GM21423 (cell line): Measurements from ENCODE around the gene CXCL6.

Experiments used
- ATAC-seq: cut with Tn5 transposase; IDR thresholded peaks from one replicate; pipeline ENCODE4 v1.9.1; 2021; ENCODE audit warnings: mild to moderate bottlenecking, moderate library complexity; ENCODE audit not compliant: unreplicated experiment

CXCL6 gene

DNA sequence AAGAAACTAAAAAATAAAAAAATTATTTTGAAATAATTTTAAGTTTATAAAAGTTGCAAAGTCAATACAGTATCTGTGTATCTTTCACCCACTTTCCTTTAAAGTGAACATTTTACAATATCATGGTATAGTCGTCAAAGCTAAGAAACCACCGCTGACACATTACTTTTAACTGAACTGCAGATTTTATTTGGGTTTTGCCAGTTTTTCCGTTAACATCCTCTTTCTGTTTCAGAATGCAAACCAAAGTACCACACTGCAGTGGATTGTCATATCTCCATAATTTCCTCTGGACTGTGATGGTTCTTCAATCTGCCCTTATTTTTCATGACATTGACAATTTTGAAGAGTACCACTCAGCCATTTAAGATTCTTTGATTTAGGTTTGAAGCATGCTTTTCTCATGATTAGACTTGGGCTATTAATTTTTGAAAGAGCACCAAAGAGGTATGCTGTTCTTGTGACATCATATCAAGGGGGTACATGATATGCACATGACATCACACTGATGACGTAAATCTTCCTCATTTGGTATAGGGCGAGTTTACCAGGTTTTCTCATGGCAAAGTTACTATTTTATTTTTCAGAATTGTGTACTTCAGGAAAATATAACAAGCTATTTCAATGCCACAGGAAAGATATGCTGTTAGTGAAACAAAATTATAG lies 29.1 kb downstream of the CXCL6 start:
- no peak for ATAC-seq

GRCh38 chr4:73866246-73866645 lies 29.8 kb downstream of the CXCL6 start:
- no peak for ATAC-seq

DNA sequence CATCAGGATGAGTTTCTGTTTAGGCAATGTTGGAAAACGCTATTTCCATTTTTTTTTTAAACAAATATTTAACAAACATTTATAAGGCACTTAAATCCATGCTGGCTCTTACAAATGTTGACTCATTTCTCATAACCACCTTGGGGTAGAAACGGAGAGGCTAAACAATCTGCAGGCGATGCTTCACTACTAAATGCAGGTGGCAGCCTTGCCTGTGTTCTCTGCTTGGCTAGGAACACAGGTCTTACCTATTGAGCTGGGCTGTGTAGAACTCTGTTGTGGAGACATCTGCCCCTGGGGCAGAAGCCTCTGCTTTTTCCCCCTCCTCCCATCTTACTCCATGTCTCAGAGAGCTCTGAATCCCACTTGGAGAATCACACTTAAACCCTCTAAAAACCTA lies 31.3 kb downstream of the CXCL6 start:
- ATAC-seq = no peak

DNA sequence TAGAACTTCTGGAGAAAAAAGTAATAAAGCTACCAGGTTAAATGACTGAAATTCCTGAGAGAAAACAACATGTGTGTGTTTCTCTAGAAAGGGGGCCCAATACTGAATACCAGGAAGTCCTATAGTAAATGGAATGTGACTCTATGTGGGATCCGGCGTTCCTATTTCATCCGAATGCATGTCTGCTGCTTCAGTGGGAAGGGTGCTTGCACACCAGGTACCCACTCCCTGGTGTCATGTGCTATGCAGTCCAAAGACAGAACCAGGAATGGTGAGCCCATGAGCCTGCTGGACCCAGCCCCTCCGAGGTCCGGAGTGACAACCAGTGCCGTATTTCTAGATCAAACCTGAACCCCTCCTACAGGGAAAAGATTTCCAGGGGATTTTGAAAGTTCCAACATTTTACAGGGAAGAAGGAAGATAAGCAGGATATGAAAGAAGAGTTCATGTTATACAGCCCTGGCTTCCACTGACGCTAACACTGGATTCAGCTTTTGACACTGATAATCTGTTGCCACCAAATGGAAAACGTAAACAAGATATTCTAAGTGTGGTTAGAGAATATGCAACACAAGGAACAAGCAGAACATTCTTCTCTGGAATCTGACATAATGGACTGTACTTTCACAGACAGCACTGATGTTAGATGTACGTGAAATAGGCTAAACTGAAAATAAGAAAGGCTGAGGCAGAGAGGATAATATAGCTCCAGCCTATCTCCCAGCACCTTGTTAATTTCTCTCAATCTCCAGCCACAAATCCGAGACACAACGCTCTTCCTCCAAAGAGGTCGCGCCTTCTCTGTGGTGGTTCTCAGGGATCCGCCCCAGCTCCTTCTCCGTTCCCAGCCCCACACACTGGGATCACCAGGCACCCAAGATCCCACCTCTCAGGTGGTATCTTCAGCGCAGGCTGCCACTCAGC lies 32.0 kb downstream of the CXCL6 start:
- no peak for ATAC-seq

- no peak for ATAC-seq
These were observed 32.9 kb downstream of the CXCL6 start, which contains the start of gene CXCL1 for GRCh38 chr4:73869130-73870055. Gene CXCL1, plus strand, starts transcription at chr4:73869393. Its CDS starts 78 bp downstream, at chr4:73869471.

- no peak for ATAC-seq
These were observed 33.8 kb downstream of the CXCL6 start for GRCh38 chr4:73870260-73870659.

DNA sequence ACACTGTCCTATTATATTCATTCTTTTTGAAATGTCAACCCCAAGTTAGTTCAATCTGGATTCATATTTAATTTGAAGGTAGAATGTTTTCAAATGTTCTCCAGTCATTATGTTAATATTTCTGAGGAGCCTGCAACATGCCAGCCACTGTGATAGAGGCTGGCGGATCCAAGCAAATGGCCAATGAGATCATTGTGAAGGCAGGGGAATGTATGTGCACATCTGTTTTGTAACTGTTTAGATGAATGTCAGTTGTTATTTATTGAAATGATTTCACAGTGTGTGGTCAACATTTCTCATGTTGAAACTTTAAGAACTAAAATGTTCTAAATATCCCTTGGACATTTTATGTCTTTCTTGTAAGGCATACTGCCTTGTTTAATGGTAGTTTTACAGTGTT lies 34.3 kb downstream of the CXCL6 start:
- no peak for ATAC-seq

DNA sequence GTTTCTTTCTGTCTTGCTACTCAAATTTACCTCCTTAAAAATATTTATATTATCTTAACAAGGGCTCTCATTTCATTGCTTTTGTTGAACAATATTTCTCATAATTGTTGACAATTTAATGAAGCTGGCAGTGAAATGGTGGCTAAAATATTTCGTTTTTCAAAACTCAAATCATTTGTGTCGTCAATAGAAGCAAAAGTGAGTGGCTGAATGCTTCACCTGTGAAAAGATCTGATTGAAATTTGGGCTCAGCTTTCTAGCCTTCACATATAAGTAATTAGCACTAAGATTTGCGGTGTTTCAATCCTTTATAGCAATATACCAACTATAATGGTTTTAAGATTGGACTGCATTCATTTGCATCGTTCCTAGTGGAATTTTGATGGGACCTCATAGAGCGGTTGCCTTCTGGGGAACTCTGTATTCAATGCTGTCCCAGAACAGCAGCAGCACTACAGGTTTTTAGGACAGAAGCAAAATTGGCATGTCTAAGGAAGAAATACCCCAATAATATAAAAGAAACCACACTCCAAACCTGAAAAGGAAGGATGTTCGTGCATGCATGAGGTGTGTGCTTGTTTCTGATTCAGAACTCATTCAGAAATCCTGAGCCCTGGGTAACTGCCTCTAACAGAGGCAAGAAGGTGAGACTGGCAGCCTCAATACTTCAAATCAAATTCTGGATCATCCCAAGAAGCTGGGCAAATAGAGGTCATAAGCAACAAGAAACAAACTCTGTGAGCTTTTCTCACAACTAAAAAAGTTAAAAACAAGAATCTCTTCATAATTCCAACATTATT lies 35.2 kb downstream of the CXCL6 start:
- ATAC-seq = no peak

DNA sequence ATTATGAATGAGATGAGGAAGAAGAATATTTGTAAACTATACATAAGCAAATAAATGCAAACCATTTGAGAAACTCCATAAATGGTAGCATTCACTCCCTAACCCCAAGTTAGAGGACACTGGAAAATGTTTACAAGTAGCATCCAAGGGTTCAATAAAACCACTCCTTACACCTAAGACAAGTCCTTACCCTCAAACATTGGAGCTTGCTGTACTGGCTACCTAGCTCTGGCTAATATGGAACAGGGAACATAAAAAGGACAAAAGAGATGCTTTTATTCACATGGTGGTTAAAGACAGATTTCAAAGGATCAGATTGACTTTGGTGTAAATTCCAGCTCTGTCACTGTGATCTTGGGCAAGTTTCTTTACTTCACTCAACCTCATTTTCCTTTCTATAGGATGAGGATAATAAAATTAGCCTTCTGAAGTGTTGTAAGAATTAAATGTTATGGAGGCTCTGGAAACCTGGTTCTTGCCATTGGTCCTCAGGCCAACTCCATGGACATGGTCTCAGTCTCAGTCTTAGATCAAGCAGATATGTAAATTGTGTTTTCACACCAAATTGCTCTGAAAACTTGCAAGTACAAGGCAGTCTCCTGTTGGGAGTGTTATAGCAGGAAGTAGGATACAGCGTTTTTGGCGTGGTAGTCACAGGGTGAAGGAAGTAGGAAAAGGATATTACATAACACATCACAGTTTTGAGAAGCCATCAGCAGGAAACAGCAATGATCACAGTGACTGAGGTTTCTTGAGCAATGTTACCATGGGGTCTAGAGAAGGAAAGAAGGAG lies 36.0 kb downstream of the CXCL6 start:
- ATAC-seq = no peak

DNA sequence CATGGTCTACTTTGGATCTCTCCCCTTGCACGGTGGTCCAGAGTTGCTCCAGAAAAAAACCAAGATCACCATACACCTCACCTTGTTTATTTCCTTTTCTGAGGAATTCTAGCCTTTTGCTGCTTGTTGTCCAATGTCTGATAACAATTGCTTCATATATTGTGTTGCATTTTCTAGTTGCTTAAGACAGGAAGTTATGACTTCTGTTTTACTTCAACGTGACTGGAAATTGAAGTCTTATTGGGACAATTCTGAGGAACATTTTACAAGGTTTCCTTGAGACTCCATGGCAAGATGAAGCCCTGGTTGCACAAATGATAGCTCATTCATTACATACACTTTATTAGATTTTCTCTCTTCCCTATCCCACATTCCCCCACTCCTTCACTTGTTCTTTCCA lies 37.9 kb downstream of the CXCL6 start:
- ATAC-seq = no peak

DNA sequence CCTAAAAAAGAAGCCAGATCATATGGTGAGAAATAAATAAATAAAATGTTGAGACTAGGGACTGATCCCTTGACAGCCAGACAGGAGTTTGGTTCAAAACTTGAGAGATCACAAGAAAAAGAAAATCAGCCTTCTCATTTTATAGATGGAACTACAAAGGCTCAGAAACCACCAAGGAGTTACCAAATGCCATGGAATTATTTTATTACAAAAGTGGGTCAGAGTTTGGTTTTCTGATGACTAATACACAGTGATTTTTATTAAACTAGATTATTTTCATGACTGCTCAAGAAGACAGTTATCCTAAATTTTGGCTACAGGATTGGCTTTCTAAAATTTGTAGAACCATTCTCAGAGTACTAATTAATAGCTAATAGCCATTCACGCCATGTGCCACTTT lies 38.9 kb downstream of the CXCL6 start:
- ATAC-seq = no peak

DNA sequence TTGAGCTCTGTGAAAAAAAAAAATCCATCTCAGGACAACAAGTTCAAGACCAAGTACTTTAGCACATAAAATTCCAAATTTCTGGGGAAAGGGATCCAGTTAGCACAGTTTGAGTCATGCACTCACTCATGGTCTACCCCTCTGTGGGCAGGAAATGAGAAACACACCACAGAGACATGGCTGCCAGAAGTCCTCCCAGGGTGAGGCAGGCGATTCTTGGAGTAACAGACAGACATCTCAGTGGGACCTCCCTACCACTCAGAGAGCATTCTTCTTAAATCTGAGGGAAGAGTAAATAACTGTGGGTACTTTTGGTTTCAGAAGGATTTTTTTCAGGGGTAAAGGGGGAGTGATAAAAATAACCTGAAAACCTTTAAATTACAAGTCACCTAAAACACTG lies 46.8 kb downstream of the CXCL6 start:
- ATAC-seq = no peak

GRCh38 chr4:73885574-73886267 lies 49.2 kb downstream of the CXCL6 start:
- ATAC-seq = no peak
